OCI-LY1 (cell line): ENCODE data around the gene VSIG8.
"Not testable (repeated sequence)": the region's sequence is repeated elsewhere in the genome, so short reads cannot be mapped to it uniquely, and the experiment has no call there.

Experiments
- CTCF ChIP-seq: fragments of 200-600 bp; sonication (generic), shearing (Covaris generic); IDR thresholded peaks from 2 replicates; pipeline ENCODE4 v1.5.1; 2017; ENCODE audit warnings: mild to moderate bottlenecking, antibody characterized with exemption, low read length, moderate library complexity, mixed read lengths
- EZH2 ChIP-seq: fragments of 200-600 bp; sonication (generic), shearing (Covaris generic); IDR thresholded peaks from 2 replicates; pipeline ENCODE4 v1.8.0; 2017; ENCODE audit warnings: borderline replicate concordance, mixed run types, mild to moderate bottlenecking, antibody characterized with exemption, low read length, moderate library complexity, mixed read lengths

DNA sequence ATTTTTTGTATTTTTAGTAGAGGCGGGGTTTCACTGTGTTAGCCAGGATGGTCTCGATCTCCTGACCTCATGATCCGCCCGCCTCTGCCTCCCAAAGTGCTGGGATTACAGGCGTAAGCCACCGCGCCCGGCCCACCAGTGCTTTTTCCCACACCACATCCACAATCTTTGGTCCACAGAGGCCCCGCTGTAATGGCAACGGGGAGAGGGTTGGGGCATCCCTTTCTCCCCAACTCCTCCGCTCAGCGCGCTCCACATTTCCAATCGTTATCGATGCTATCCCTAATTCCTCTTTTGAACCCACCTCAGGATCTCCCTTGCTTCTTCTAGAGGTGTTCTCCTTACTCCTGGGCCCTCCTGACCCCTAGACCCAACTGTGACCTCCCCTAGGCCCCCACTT lies 37.2 kb upstream of the VSIG8 start:
- not testable (repeated sequence) for TF ChIP-seq CTCF, EZH2
